Gastroesophageal sphincter (tissue), 3 donors: Measurements from ENCODE around the gene SAP25.

ENCODE experiments used
- POLR2AphosphoS5 ChIP-seq: sonication (generic); formaldehyde crosslinking; IDR thresholded peaks from one replicate; pipeline ENCODE4 v1.6.1; 2017; ENCODE audit warnings: antibody characterized with exemption
- TF ChIP-seq, protein P1 (sequence below), 4 experiments: fragments of 200-600 bp in 2 of 4; fragments of 450-650 bp in 2 of 4; sonication (generic) in 1 of 4; IDR thresholded peaks; one replicate each; pipeline ENCODE4 v1.5.1; 2017 to 2019; ENCODE audit warnings: antibody characterized with exemption in 4 of 4, mild to moderate bottlenecking in 2 of 4, moderate library complexity in 2 of 4

DNA sequence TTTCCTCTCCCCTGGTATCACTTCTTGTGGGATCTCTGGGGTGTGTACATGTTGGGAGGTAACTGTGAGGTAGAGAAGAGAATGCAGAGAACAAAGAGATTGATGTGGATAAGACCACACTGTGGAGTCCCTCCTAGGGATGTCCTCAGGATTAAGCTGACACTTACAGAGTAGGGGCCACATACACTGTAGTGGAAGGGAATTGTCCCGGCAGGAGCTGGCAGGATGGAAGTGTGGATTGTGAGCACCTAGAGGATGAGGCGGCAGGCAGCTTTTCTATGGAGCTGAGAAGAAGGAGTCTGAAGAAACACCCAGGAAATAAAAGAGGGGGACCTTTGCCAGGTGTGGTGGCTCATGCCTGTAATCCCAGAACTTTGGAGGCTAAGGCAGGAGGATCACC lies 21.2 kb downstream of the SAP25 start:
- no peak for TF ChIP-seq POLR2AphosphoS5
- TF ChIP-seq, protein P1, sequence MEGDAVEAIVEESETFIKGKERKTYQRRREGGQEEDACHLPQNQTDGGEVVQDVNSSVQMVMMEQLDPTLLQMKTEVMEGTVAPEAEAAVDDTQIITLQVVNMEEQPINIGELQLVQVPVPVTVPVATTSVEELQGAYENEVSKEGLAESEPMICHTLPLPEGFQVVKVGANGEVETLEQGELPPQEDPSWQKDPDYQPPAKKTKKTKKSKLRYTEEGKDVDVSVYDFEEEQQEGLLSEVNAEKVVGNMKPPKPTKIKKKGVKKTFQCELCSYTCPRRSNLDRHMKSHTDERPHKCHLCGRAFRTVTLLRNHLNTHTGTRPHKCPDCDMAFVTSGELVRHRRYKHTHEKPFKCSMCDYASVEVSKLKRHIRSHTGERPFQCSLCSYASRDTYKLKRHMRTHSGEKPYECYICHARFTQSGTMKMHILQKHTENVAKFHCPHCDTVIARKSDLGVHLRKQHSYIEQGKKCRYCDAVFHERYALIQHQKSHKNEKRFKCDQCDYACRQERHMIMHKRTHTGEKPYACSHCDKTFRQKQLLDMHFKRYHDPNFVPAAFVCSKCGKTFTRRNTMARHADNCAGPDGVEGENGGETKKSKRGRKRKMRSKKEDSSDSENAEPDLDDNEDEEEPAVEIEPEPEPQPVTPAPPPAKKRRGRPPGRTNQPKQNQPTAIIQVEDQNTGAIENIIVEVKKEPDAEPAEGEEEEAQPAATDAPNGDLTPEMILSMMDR (IDR thresholded peaks at IDR 0.05): no peak
